CD4-positive, alpha-beta memory T cell (primary cell): Measurements from ENCODE around the gene AQP6. TPM values are rescaled to one million over a fixed set of nuclear protein-coding genes. Genes with fewer than 3 reads are reported as not detected.

ENCODE experiments used
- CTCF ChIA-PET: fragments of 350-600 bp; sonication (Branson Sonifier 250); formaldehyde crosslinking; loops from one replicate; lab custom pipeline; 2021; ENCODE audit warnings: inconsistent platforms; ENCODE audit not compliant: partially characterized antibody; lab: Charles Lee
- POLR2A ChIA-PET: fragments of 350-600 bp; sonication (Branson Sonifier 250); formaldehyde crosslinking; loops from one replicate; lab custom pipeline; 2021; ENCODE audit not compliant: partially characterized antibody; lab: Charles Lee
- DNase-seq, 5 donors: peaks; one replicate each; pipeline versions ENCODE4 v3.0.0 to v3.0.0-alpha.2; 2020 to 2022; ENCODE audit warnings: mixed read lengths in 1 of 5
- H3K27ac ChIP-seq: one replicate; pipeline ENCODE4 v1.7.0; 2013; ENCODE audit warnings: low read depth, low read length
- H3K27me3 ChIP-seq: 2 replicates; pipeline ENCODE4 v1.7.0; 2013; ENCODE audit warnings: mild to moderate bottlenecking, low read length, moderate library complexity; ENCODE audit not compliant: insufficient read depth
- H3K36me3 ChIP-seq: 2 replicates; pipeline ENCODE4 v1.7.0; 2013; ENCODE audit warnings: mild to moderate bottlenecking, low read length, moderate library complexity; ENCODE audit not compliant: insufficient read depth
- H3K4me1 ChIP-seq: 2 replicates; pipeline ENCODE4 v1.7.0; 2013; ENCODE audit warnings: mild to moderate bottlenecking, low read length, moderate library complexity; ENCODE audit not compliant: insufficient read depth
- H3K4me3 ChIP-seq, 2 donors: one replicate each; pipeline ENCODE4 v1.7.0; 2013; ENCODE audit warnings: low read length in 2 of 2, mild to moderate bottlenecking in 1 of 2
- H3K9me3 ChIP-seq, 2 donors: one replicate each; pipeline ENCODE4 v1.7.0; 2013; ENCODE audit warnings: low read length in 2 of 2, control low read depth in 1 of 2; ENCODE audit not compliant: control insufficient read depth in 1 of 2
- H3K27ac Mint-ChIP-seq, 7 donors: one replicate each; pipeline ENCODE4 v1.8.0; 2020 to 2021; ENCODE audit warnings: mixed read lengths in 7 of 7, mild to moderate bottlenecking in 6 of 7, inconsistent platforms in 3 of 7, moderate library complexity in 3 of 7
- H3K27me3 Mint-ChIP-seq, 2 donors: one replicate each; pipeline ENCODE4 v1.8.0; 2020 to 2021; ENCODE audit warnings: mixed read lengths in 2 of 2
- H3K36me3 Mint-ChIP-seq, 2 donors: one replicate each; pipeline ENCODE4 v1.8.0; 2020 to 2021; ENCODE audit warnings: mixed read lengths in 2 of 2, inconsistent platforms in 1 of 2, mild to moderate bottlenecking in 1 of 2
- H3K4me1 Mint-ChIP-seq, 4 donors: one replicate each; pipeline ENCODE4 v1.8.0; 2020 to 2021; ENCODE audit warnings: mixed read lengths in 4 of 4, mild to moderate bottlenecking in 1 of 4
- H3K4me3 Mint-ChIP-seq, 8 donors: one replicate each; pipeline ENCODE4 v1.8.0; 2020 to 2021; ENCODE audit warnings: mixed read lengths in 8 of 8, mild to moderate bottlenecking in 7 of 8, moderate library complexity in 6 of 8, inconsistent platforms in 3 of 8
- H3K9me3 Mint-ChIP-seq, 8 donors: one replicate each; pipeline ENCODE4 v1.8.0; 2020 to 2021; ENCODE audit warnings: mixed read lengths in 8 of 8, mild to moderate bottlenecking in 5 of 8, inconsistent platforms in 3 of 8, moderate library complexity in 1 of 8
- intact Hi-C: fragments of 100-400 bp; cut with micrococcal nuclease; formaldehyde crosslinking; loops from one replicate; pipeline ENCODE4 v1.15.1; 2023
- polyA plus RNA-seq, 2 donors: library from polyadenylated mRNA; unstranded; fragments of 300-500 nt; fragmentation: Illumina TruSeq; gene quantifications; one replicate each; pipeline ENCODE4 v1.2.3, GENCODE V29; 2021
- total RNA-seq, 2 experiments: library from RNA; stranded (reverse); gene quantifications; one replicate each; pipeline ENCODE4 v1.2.3, GENCODE V29; 2021

The AQP6 gene
- total and polyA plus RNA-seq, 4 experiments from 2014 or later: not detected

DNA sequence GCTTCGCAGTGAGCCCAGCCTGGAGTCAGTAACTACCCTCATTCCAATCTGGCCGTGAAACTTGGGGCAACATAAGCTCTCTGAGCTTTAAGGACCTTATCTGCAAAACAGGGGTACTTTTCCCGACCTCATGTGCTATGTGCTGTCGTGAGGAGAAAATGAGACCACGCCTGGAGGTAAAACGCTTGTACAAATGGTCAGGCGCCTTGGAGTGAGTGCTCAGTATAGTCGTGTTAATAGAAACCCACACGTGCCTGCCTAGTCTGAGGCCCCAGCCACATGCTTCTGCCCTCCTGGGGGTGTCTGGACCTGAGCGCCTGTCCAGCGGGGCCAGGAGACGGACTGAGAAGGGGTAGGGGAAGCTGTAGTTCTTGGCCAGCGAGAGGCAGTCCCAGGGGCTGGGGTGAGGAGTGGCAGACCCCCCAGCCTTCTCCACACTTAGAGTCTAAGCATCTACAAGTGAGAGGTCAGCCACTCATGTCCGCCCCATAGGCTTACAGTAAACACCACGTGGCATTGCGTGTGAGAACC, 6.2 kb upstream of the AQP6 start:
- Mint-ChIP-seq H3K4me3 (peak overlapping the region; percentile 30 to 85 (median 58)), H3K27ac (peak overlapping the region in 1 of 7 donors; percentile 18), H3K36me3 (no peaks in the 10 kb centered on the region), H3K27me3 (peaks cover 20 to 39% of the 10 kb centered on the region in 2 donors), H3K4me1 (peaks cover 1 to 11% (median 4%) of the 10 kb centered on the region in 4 donors), H3K9me3 (no peaks in the 10 kb centered on the region)
- Histone ChIP-seq H3K4me1 (peaks cover 10% of the 10 kb centered on the region), H3K36me3 (no peaks in the 10 kb centered on the region), H3K4me3 (no peak overlapping the region), H3K9me3 (no peaks in the 10 kb centered on the region), H3K27me3 (peaks cover 15% of the 10 kb centered on the region), H3K27ac (no peak overlapping the region)
- DNase-seq: peak in 2 of 5 donors; percentile 4 to 11
- intact Hi-C loops: loop anchor here (1.0 to 10.0 kb wide), 3 partner anchors 104 to 218 kb away; no protein-coding TSS in a partner anchor
- ChIA-PET POLR2A (interaction anchor here (1.0 to 1.4 kb wide), 3 partner anchors 27 to 90 kb away, joined by 4 to 6 read pairs (median 4); partner anchors contain the start of gene RACGAP1), CTCF (interaction anchor here (0.6 to 6.2 kb wide), 46 partner anchors 8 to 507 kb away, joined by 3 to 75 read pairs (median 5); partner anchors contain the start of genes AQP2 and RACGAP1)

DNA sequence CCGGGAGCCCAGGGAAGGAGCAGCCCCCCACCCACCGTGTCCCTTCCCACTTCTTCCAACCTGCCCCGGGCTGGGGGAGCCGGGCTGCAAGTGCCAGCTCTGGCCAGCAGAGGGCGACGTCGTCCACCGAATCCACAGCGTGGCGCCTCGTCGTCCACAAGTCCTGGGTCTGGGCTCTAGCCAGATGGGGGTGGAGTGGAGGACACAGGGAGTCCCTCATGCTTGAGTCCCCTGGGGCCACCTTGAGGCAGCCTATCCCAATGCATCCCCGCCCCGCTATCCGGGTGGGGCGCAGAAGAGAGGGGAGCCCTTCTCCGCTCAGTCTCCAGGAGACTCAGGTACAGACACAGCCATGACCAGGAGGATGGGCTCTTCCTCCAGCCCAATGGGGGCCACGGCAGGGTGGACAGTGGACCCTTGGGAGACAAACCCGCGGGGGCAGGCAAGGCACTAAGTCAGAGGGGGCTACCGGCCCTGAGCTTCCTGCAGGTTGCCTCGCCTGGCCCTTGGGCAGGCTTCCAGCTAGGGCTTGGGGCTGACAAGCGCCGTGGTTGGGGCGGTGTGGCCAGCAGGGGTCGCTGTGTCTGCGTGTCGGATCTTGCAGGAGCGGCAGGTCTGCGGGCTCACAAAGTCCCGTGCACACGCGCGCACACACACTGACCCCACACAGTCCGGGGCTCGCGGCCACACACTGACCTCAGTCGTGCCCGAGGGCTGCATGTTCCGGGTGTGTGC, 5.5 kb upstream of the AQP6 start:
- H3K36me3 Mint-ChIP-seq: no peaks in the 10 kb centered on the region
- POLR2A ChIA-PET: interaction anchor here (1.0 to 1.4 kb wide), 3 partner anchors 26 to 89 kb away, joined by 4 to 6 read pairs (median 4); partner anchors contain the start of gene RACGAP1
- intact Hi-C loops: loop anchor here (1.0 to 10.0 kb wide), 3 partner anchors 103 to 218 kb away; no protein-coding TSS in a partner anchor

DNA sequence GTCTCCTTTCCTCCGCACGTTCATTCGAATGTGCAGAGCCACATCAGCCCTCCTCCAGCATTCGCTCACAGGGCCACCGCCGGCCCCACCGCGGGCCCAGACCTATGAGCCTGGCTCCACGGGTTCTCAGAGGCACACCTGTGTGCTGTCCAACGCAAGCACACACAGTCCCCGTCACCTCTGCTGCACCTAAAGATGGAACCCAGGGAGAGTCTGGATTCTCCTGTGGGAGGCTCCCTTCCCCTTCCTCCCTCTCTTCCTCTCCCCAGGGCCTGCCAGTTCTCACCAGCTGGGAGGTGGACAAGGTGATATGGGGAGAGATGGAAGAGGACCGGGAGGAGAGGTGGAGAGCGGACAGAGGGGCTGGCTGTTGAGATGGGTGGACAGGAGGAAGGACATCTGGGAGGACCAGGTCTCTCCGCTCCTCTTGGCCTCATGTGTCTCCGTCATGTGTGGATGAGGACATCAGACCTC, 4.9 kb upstream of the AQP6 start:
- Mint-ChIP-seq H3K27ac (no peak overlapping the region), H3K4me1 (peaks cover 1 to 7% (median 4%) of the 10 kb centered on the region in 4 donors), H3K27me3 (peaks cover 16 to 35% of the 10 kb centered on the region in 2 donors), H3K36me3 (no peaks in the 10 kb centered on the region), H3K9me3 (no peaks in the 10 kb centered on the region), H3K4me3 (peak overlapping the region; percentile 31 to 85 (median 76))
- Histone ChIP-seq H3K27ac (no peak overlapping the region), H3K36me3 (no peaks in the 10 kb centered on the region), H3K27me3 (peaks cover 15% of the 10 kb centered on the region), H3K4me3 (peak overlapping the region in 1 of 2 donors; percentile 47), H3K9me3 (no peaks in the 10 kb centered on the region), H3K4me1 (peaks cover 10% of the 10 kb centered on the region)
- CTCF ChIA-PET: interaction anchor here (1.0 to 6.2 kb wide), 36 partner anchors 9 to 162 kb away, joined by 3 to 75 read pairs (median 6); partner anchors contain the start of genes AQP2 and RACGAP1
- POLR2A ChIA-PET: interaction anchor here (1.0 to 1.4 kb wide), 3 partner anchors 25 to 88 kb away, joined by 4 to 6 read pairs (median 4); partner anchors contain the start of gene RACGAP1
- no peak for DNase-seq
- intact Hi-C loops: loop anchor here (1.0 to 10.0 kb wide), 3 partner anchors 102 to 217 kb away; no protein-coding TSS in a partner anchor

More for the DNA sequence above, 5.5 kb upstream of the AQP6 start:
- H3K27ac Mint-ChIP-seq: peak overlapping the region in 2 of 7 donors; percentile 42 to 46
- peak overlapping the region; percentile 47 to 63 for H3K4me3 ChIP-seq
- peak overlapping the region; percentile 51 to 85 (median 76) for H3K4me3 Mint-ChIP-seq
- H3K27ac ChIP-seq: no peak overlapping the region
- no peaks in the 10 kb centered on the region for H3K36me3 ChIP-seq
- peaks cover 15% of the 10 kb centered on the region for H3K27me3 ChIP-seq
- peaks cover 20 to 39% of the 10 kb centered on the region in 2 donors for H3K27me3 Mint-ChIP-seq
- peaks cover 10% of the 10 kb centered on the region for H3K4me1 ChIP-seq
- H3K9me3 Mint-ChIP-seq: no peaks in the 10 kb centered on the region
- DNase-seq: peak; percentile 88 to 93 (median 89)
- CTCF ChIA-PET: interaction anchor here (0.6 to 6.2 kb wide), 45 partner anchors 8 to 506 kb away, joined by 3 to 75 read pairs (median 5); partner anchors contain the start of genes AQP2 and RACGAP1
- H3K4me1 Mint-ChIP-seq: peaks cover 1 to 11% (median 4%) of the 10 kb centered on the region in 4 donors
- H3K9me3 ChIP-seq: no peaks in the 10 kb centered on the region

DNA sequence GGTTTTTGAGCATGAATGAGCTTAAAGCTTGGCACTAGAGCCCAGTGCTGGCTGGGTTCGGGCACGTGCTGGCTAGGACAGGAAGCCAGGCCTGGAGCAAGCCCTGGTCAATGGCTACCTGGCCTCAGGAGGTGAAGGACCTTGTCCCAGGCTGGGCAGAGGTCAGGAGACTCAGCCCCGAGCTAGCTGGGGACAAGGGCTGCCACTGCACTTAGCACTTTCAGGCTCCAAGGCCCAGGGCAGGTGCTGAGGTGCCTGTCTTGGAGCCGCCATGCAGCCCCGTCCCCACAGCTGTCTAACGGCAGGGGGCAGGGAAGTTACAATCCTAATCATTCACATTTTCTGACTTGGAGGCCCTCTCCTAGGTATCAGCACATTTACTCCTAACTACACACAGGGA, 4.3 kb upstream of the AQP6 start:
- Histone ChIP-seq H3K27me3 (peaks cover 15% of the 10 kb centered on the region), H3K4me1 (peaks cover 10% of the 10 kb centered on the region), H3K9me3 (no peaks in the 10 kb centered on the region), H3K36me3 (no peaks in the 10 kb centered on the region), H3K4me3 (no peak overlapping the region), H3K27ac (no peak overlapping the region)
- no peak for DNase-seq
- intact Hi-C loops: loop anchor here (10.0 kb wide), 1 partner anchor 216 kb away; no protein-coding TSS in a partner anchor
- peak overlapping the region in 1 of 7 donors; percentile 16 for H3K27ac Mint-ChIP-seq
- peaks cover 15 to 29% of the 10 kb centered on the region in 2 donors for H3K27me3 Mint-ChIP-seq
- no peaks in the 10 kb centered on the region for H3K36me3 Mint-ChIP-seq
- no peaks in the 10 kb centered on the region for H3K9me3 Mint-ChIP-seq
- ChIA-PET POLR2A (no interaction called here), CTCF (interaction anchor here (1.5 to 6.2 kb wide), 14 partner anchors 8 to 102 kb away, joined by 3 to 75 read pairs (median 17); no protein-coding TSS in a partner anchor)
- H3K4me1 Mint-ChIP-seq: peaks cover 1 to 7% (median 4%) of the 10 kb centered on the region in 4 donors
- peak overlapping the region in 3 of 8 donors; percentile 30 to 44 (median 39) for H3K4me3 Mint-ChIP-seq

DNA sequence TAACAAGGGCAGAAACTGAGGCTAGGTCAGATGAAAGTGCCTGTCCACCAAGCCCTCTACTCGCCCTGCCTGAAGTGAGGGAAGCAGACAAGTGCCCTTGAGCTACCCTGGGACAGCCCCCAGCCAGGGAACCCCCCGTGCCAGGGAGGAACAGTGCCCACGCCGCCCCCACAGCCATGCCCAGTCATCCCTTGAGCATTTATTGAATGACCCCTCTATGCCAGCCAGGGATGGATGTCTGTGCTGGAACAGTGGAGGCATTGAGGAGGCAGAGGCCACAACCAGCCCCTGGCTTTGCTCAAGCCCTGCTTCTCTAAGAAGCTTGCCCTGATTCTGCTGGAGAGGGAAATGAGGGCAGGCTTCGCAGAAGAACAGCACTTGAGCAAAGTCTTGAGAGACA, 3.7 kb upstream of the AQP6 start:
- no peaks in the 10 kb centered on the region for H3K36me3 ChIP-seq
- H3K4me3 Mint-ChIP-seq: no peak overlapping the region
- H3K4me3 ChIP-seq: no peak overlapping the region
- no peaks in the 10 kb centered on the region for H3K36me3 Mint-ChIP-seq
- no peaks in the 10 kb centered on the region for H3K9me3 ChIP-seq
- POLR2A ChIA-PET: no interaction called here
- DNase-seq: no peak
- peaks cover 1 to 7% (median 4%) of the 10 kb centered on the region in 4 donors for H3K4me1 Mint-ChIP-seq
- no peak overlapping the region for H3K27ac ChIP-seq
- peak overlapping the region in 1 of 7 donors; percentile 16 for H3K27ac Mint-ChIP-seq
- peaks cover 15% of the 10 kb centered on the region for H3K27me3 ChIP-seq
- CTCF ChIA-PET: interaction anchor here (1.5 to 6.2 kb wide), 6 partner anchors 10 to 102 kb away, joined by 3 to 75 read pairs (median 38); no protein-coding TSS in a partner anchor
- intact Hi-C loops: loop anchor here (10.0 kb wide), 1 partner anchor 216 kb away; no protein-coding TSS in a partner anchor
- peaks cover 15 to 24% of the 10 kb centered on the region in 2 donors for H3K27me3 Mint-ChIP-seq
- no peaks in the 10 kb centered on the region for H3K9me3 Mint-ChIP-seq
- H3K4me1 ChIP-seq: peaks cover 10% of the 10 kb centered on the region

DNA sequence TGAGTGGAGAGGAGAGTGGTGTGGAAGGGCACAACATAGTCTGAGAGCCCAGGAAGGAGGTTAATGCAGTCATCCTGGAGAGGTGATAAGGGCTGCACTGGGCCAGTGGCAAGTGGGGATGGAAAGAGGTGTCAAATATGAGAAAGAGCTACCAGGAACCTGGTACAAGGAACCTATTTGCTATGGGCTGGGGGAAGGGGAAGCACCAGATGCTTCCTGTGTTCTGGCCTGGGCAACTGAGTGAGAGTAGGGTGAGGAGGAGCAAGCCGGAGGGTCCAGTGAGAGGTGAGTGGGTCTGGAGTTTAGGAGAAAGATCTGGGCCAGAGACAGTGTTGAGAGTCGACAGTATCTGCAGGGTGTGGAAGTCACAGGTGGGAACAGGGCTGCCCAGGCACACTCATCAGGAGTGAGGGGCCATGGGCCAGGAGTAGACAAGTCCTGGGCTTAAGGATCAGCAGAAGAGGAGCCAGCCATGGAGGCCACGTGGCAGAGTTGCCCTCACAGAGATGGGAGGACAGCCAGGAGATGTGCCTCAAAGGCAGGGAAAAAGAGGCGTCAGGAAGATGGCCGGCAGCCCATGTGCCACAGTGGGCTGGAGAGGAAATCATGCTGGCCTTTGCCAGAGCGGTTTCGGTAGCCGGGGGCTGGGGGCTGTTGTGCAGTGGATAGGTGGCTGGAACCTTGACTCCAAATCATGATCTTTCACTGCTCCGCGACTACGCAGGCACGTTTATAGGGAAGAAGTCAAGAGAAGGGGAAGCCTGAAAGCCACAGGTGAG, 2.9 kb upstream of the AQP6 start:
- H3K4me1 Mint-ChIP-seq: peaks cover 1 to 7% (median 4%) of the 10 kb centered on the region in 4 donors
- intact Hi-C loops: loop anchor here (10.0 kb wide), 1 partner anchor 215 kb away; no protein-coding TSS in a partner anchor

More for the DNA sequence above, 2.9 kb upstream of the AQP6 start:
- Histone ChIP-seq H3K4me1 (peaks cover 10% of the 10 kb centered on the region), H3K27ac (no peak overlapping the region), H3K9me3 (no peaks in the 10 kb centered on the region), H3K36me3 (no peaks in the 10 kb centered on the region), H3K4me3 (no peak overlapping the region), H3K27me3 (peaks cover 9% of the 10 kb centered on the region)
- ChIA-PET POLR2A (no interaction called here), CTCF (interaction anchor here (3.5 to 6.2 kb wide), 5 partner anchors 11 to 89 kb away, joined by 17 to 75 read pairs (median 44); no protein-coding TSS in a partner anchor)
- no peak overlapping the region for H3K4me3 Mint-ChIP-seq
- no peaks in the 10 kb centered on the region for H3K36me3 Mint-ChIP-seq
- no peak for DNase-seq
- H3K9me3 Mint-ChIP-seq: no peaks in the 10 kb centered on the region
- H3K27me3 Mint-ChIP-seq: peaks cover 11 to 16% of the 10 kb centered on the region in 2 donors
- no peak overlapping the region for H3K27ac Mint-ChIP-seq
